GM12875 (cell line): ENCODE results near the gene KAZALD1.

Experiments
- H3K4me3 ChIP-seq: one replicate; pipeline ENCODE4 v1.5.1; 2011; ENCODE audit warnings: low read depth, low read length, control low read depth
- CTCF ChIP-seq: IDR thresholded peaks from 2 replicates; pipeline ENCODE4 v1.5.1; 2011; ENCODE audit warnings: low read depth, mild to moderate bottlenecking, control low read depth, inconsistent platforms, low read length, moderate library complexity, borderline replicate concordance; ENCODE audit not compliant: insufficient read depth

KAZALD1 gene

GRCh38 chr10:101021692-101022251 is 40.0 kb upstream of the KAZALD1 start:
- no peak for TF ChIP-seq CTCF
- no peak overlapping the region for H3K4me3 ChIP-seq

GRCh38 chr10:101022967-101023705 is 38.7 kb upstream of the KAZALD1 start:
- H3K4me3 ChIP-seq, result no peak overlapping the region
- no peak for TF ChIP-seq CTCF

- TF ChIP-seq CTCF, result no peak
- no peak overlapping the region for H3K4me3 ChIP-seq
Measured at GRCh38 chr10:101027106-101027720, 34.6 kb upstream of the KAZALD1 start.

- H3K4me3 ChIP-seq, result no peak overlapping the region
- TF ChIP-seq CTCF, result no peak
Measured at GRCh38 chr10:101028446-101029337, 33.1 kb upstream of the KAZALD1 start.

- no peak overlapping the region for H3K4me3 ChIP-seq
Measured at GRCh38 chr10:101029520-101030295, 32.1 kb upstream of the KAZALD1 start.

More at GRCh38 chr10:101029520-101030295, 32.1 kb upstream of the KAZALD1 start:
- TF ChIP-seq CTCF, result 0 out of 2 replicates have a peak, but pooled peaks have one; percentile 2
